Suprapubic skin (tissue), 4 donors: ENCODE data around the gene ALOX15. TPM values are rescaled to one million over a fixed set of nuclear protein-coding genes. Genes with fewer than 3 reads are reported as not detected.
"Not testable (repeated sequence)": the region's sequence is repeated elsewhere in the genome, so short reads cannot be mapped to it uniquely, and the experiment has no call there.

ENCODE experiments used
- DNase-seq, 2 donors: peaks; one replicate each; pipeline ENCODE4 v3.0.0-alpha.2; 2019; ENCODE audit warnings: low spot score in 2 of 2
- H3K27ac ChIP-seq: fragments of 200-600 bp; sonication (generic); one replicate; pipeline ENCODE4 v1.5.1; 2019
- H3K27me3 ChIP-seq: fragments of 200-600 bp; sonication (generic); one replicate; pipeline ENCODE4 v1.5.1; 2019
- H3K36me3 ChIP-seq: fragments of 200-600 bp; sonication (generic); one replicate; pipeline ENCODE4 v1.5.1; 2019
- H3K4me1 ChIP-seq: fragments of 200-600 bp; sonication (generic); one replicate; pipeline ENCODE4 v1.5.1; 2019
- H3K4me3 ChIP-seq: fragments of 200-600 bp; sonication (generic); one replicate; pipeline ENCODE4 v1.5.1; 2019; ENCODE audit warnings: mild to moderate bottlenecking
- H3K9me3 ChIP-seq: fragments of 200-600 bp; sonication (generic); one replicate; pipeline ENCODE4 v1.5.1; 2019
- CTCF ChIP-seq, 2 donors: fragments of 200-600 bp in 1 of 2; fragments of 450-650 bp in 1 of 2; sonication (generic) in 1 of 2; IDR thresholded peaks; one replicate each; pipeline ENCODE4 v1.5.1; 2016 to 2019; ENCODE audit warnings: antibody characterized with exemption in 2 of 2, mild to moderate bottlenecking in 1 of 2, moderate library complexity in 1 of 2
- EP300 ChIP-seq: sonication (generic); formaldehyde crosslinking; IDR thresholded peaks from one replicate; pipeline ENCODE4 v1.6.1; 2017; ENCODE audit warnings: antibody characterized with exemption
- POLR2A ChIP-seq, 2 donors: fragments of 450-650 bp; IDR thresholded peaks; one replicate each; pipeline ENCODE4 v1.6.1; 2017; ENCODE audit warnings: antibody characterized with exemption in 2 of 2, mild to moderate bottlenecking in 2 of 2, moderate library complexity in 2 of 2
- POLR2AphosphoS5 ChIP-seq, 3 donors: sonication (generic); formaldehyde crosslinking; IDR thresholded peaks; one replicate each; pipeline ENCODE4 v1.6.1; 2017; ENCODE audit warnings: antibody characterized with exemption in 3 of 3
- WGBS: methylation state at CpG from one replicate; pipeline ENCODE4 v1.1.5; 2018; 5-methylcytosine and 5-hydroxymethylcytosine counted together
- total RNA-seq, 4 donors: library from RNA; depleted of rRNA; stranded (reverse); fragments of >200 nt; gene quantifications; one replicate each; pipeline ENCODE4 v1.1.0, GENCODE V29; 2016

The ALOX15 gene
- total RNA-seq, 4 donors from 2014 or later, result 0.15 to 1.5 (median 0.36) TPM

GRCh38 chr17:4652997-4653396 is 11.5 kb upstream of the ALOX15 start:
- no peak overlapping the region for H3K27ac ChIP-seq
- no peak for DNase-seq
- no peaks in the 10 kb centered on the region for H3K9me3 ChIP-seq
- 71% methylated on average over 5 of the region's 5 CpGs for WGBS
- H3K4me1 ChIP-seq, result no peaks in the 10 kb centered on the region
- no peaks in the 10 kb centered on the region for H3K27me3 ChIP-seq
- H3K36me3 ChIP-seq, result no peaks in the 10 kb centered on the region
- no peak overlapping the region for H3K4me3 ChIP-seq
- no peak for TF ChIP-seq POLR2AphosphoS5 (IDR thresholded peaks at IDR 0.05)
- TF ChIP-seq CTCF (IDR thresholded peaks at IDR 0.05), result no peak
- TF ChIP-seq EP300, result no peak
- TF ChIP-seq POLR2A (IDR thresholded peaks at IDR 0.05), result no peak

- H3K9me3 ChIP-seq, result no peaks in the 10 kb centered on the region
- H3K27me3 ChIP-seq, result peaks cover 12% of the 10 kb centered on the region
- 71% methylated on average over 2 of the region's 2 CpGs for WGBS
- H3K36me3 ChIP-seq, result no peaks in the 10 kb centered on the region
- no peak for DNase-seq
- no peak overlapping the region for H3K4me3 ChIP-seq
- no peak overlapping the region for H3K27ac ChIP-seq
- no peaks in the 10 kb centered on the region for H3K4me1 ChIP-seq
- TF ChIP-seq CTCF (IDR thresholded peaks at IDR 0.05), result no peak
- no peak for TF ChIP-seq POLR2A (IDR thresholded peaks at IDR 0.05)
- TF ChIP-seq EP300, result no peak
- no peak for TF ChIP-seq POLR2AphosphoS5 (IDR thresholded peaks at IDR 0.05)
Measured at GRCh38 chr17:4648741-4649140, 7.3 kb upstream of the ALOX15 start.

GRCh38 chr17:4645642-4646041 is 4.2 kb upstream of the ALOX15 start:
- peaks cover 11% of the 10 kb centered on the region for H3K4me1 ChIP-seq
- no peak for DNase-seq
- no peak for TF ChIP-seq CTCF (IDR thresholded peaks at IDR 0.05)
- no peak for TF ChIP-seq EP300
- no peak for TF ChIP-seq POLR2AphosphoS5 (IDR thresholded peaks at IDR 0.05)
- no peak for TF ChIP-seq POLR2A (IDR thresholded peaks at IDR 0.05)
- no peak overlapping the region for H3K27ac ChIP-seq
- H3K36me3 ChIP-seq, result no peaks in the 10 kb centered on the region
- 69% methylated on average over 5 of the region's 5 CpGs for WGBS
- no peak overlapping the region for H3K4me3 ChIP-seq
- H3K9me3 ChIP-seq, result no peaks in the 10 kb centered on the region
- peaks cover 41% of the 10 kb centered on the region for H3K27me3 ChIP-seq

GRCh38 chr17:4643676-4644075 is 2.2 kb upstream of the ALOX15 start:
- Histone ChIP-seq H3K4me3 (no peak overlapping the region), H3K36me3 (no peaks in the 10 kb centered on the region), H3K27ac (no peak overlapping the region), H3K27me3 (peaks cover 51% of the 10 kb centered on the region), H3K9me3 (no peaks in the 10 kb centered on the region), H3K4me1 (peaks cover 23% of the 10 kb centered on the region)
- WGBS, result 57% methylated on average over 4 of the region's 4 CpGs
- no peak for DNase-seq
- no peak for TF ChIP-seq CTCF (IDR thresholded peaks at IDR 0.05)
- TF ChIP-seq POLR2A (IDR thresholded peaks at IDR 0.05), result no peak
- no peak for TF ChIP-seq POLR2AphosphoS5 (IDR thresholded peaks at IDR 0.05)
- no peak for TF ChIP-seq EP300

- WGBS, result 31% methylated on average over 6 of the region's 6 CpGs
- Histone ChIP-seq H3K4me1 (peaks cover 26% of the 10 kb centered on the region), H3K4me3 (no peak overlapping the region), H3K9me3 (no peaks in the 10 kb centered on the region), H3K36me3 (no peaks in the 10 kb centered on the region), H3K27me3 (peaks cover 57% of the 10 kb centered on the region), H3K27ac (no peak overlapping the region)
- DNase-seq, result no peak
- TF ChIP-seq POLR2AphosphoS5 (IDR thresholded peaks at IDR 0.05), result no peak
- no peak for TF ChIP-seq CTCF (IDR thresholded peaks at IDR 0.05)
- TF ChIP-seq EP300, result no peak
- TF ChIP-seq POLR2A (IDR thresholded peaks at IDR 0.05), result no peak
Measured at GRCh38 chr17:4642286-4642685, 808 bp upstream of the ALOX15 start.

GRCh38 chr17:4640569-4641188 is 799 bp downstream of the ALOX15 start:
- under 1% methylated on average over 22 of the region's 39 CpGs for WGBS
- not testable (repeated sequence) for H3K36me3 ChIP-seq, DNase-seq, H3K9me3 ChIP-seq, H3K27ac ChIP-seq
- H3K27me3 ChIP-seq, result peaks cover 64% of the 10 kb centered on the region
- H3K4me3 ChIP-seq, result peak overlapping the region; percentile 7
- H3K4me1 ChIP-seq, result peaks cover 29% of the 10 kb centered on the region

GRCh38 chr17:4639301-4640059 is 2.0 kb downstream of the ALOX15 start:
- Histone ChIP-seq H3K4me3 (peak overlapping the region; percentile 29), H3K27me3 (peaks cover 65% of the 10 kb centered on the region), H3K4me1 (peaks cover 31% of the 10 kb centered on the region)
- not testable (repeated sequence) for H3K9me3 ChIP-seq, H3K27ac ChIP-seq, H3K36me3 ChIP-seq, DNase-seq
- 14% methylated on average over 14 of the region's 56 CpGs for WGBS

- Histone ChIP-seq H3K27me3 (peaks cover 65% of the 10 kb centered on the region), H3K4me3 (peak overlapping the region; percentile 29), H3K4me1 (peaks cover 31% of the 10 kb centered on the region)
- not testable (repeated sequence) for H3K9me3 ChIP-seq, H3K36me3 ChIP-seq, H3K27ac ChIP-seq, DNase-seq
- WGBS, result 41% methylated on average over 6 of the region's 8 CpGs
Measured at GRCh38 chr17:4638766-4639165, 2.7 kb downstream of the ALOX15 start.
